Tibial nerve (tissue), 4 donors: ENCODE results near the gene TRIM17. TPM values are rescaled to one million over a fixed set of nuclear protein-coding genes. Genes with fewer than 3 reads are reported as not detected.

Experiments used
- DNase-seq, 2 donors: peaks; one replicate each; pipeline ENCODE4 v3.0.0-alpha.2; 2019; ENCODE audit warnings: low spot score in 2 of 2
- H3K27ac ChIP-seq, 4 donors: fragments of 200-600 bp; sonication (generic) in 3 of 4; one replicate each; pipeline ENCODE4 v1.5.1; 2017 to 2019; ENCODE audit warnings: mild to moderate bottlenecking in 1 of 4
- H3K27me3 ChIP-seq, 2 donors: fragments of 200-600 bp; sonication (generic) in 1 of 2; one replicate each; pipeline versions ENCODE4 v1.5.1 to v1.6.0; 2017 to 2019
- H3K36me3 ChIP-seq, 3 donors: fragments of 200-600 bp; sonication (generic); one replicate each; pipeline ENCODE4 v1.5.1; 2018 to 2019
- H3K4me1 ChIP-seq, 4 donors: fragments of 200-600 bp; sonication (generic) in 3 of 4; one replicate each; pipeline ENCODE4 v1.5.1; 2017 to 2019
- H3K4me3 ChIP-seq, 4 donors: fragments of 200-600 bp; sonication (generic) in 3 of 4; one replicate each; pipeline ENCODE4 v1.5.1; 2017 to 2019; ENCODE audit warnings: mild to moderate bottlenecking in 1 of 4, moderate library complexity in 1 of 4
- H3K9me3 ChIP-seq, 4 donors: fragments of 200-600 bp; sonication (generic) in 3 of 4; one replicate each; pipeline ENCODE4 v1.5.1; 2017 to 2019
- CTCF ChIP-seq, 5 experiments: fragments of 200-600 bp in 3 of 5; fragments of 450-650 bp in 2 of 5; sonication (generic) in 3 of 5; IDR thresholded peaks; one replicate each; pipeline ENCODE4 v1.5.1; 2016 to 2019; ENCODE audit warnings: antibody characterized with exemption in 5 of 5, mild to moderate bottlenecking in 3 of 5, moderate library complexity in 2 of 5
- EP300 ChIP-seq, 2 donors: sonication (generic); formaldehyde crosslinking; IDR thresholded peaks; one replicate each; pipeline ENCODE4 v1.6.1; 2017; ENCODE audit warnings: antibody characterized with exemption in 2 of 2, mild to moderate bottlenecking in 1 of 2
- POLR2A ChIP-seq, 2 donors: fragments of 450-650 bp; IDR thresholded peaks; one replicate each; pipeline ENCODE4 v1.6.1; 2017; ENCODE audit warnings: antibody characterized with exemption in 2 of 2, mild to moderate bottlenecking in 2 of 2, moderate library complexity in 2 of 2
- WGBS, 2 donors: methylation state at CpG; one replicate each; pipeline ENCODE4 v1.1.5; 2018; 5-methylcytosine and 5-hydroxymethylcytosine counted together
- total RNA-seq, 4 donors: library from RNA; depleted of rRNA; stranded (reverse); fragments of >200 nt; gene quantifications; one replicate each; pipeline ENCODE4 v1.1.0, GENCODE V29; 2016

The TRIM17 gene
- total RNA-seq, 4 donors from 2014 or later = 0.63 to 4.2 (median 1.4) TPM; not detected in 1

- TF ChIP-seq POLR2A (IDR thresholded peaks at IDR 0.05) (no peak), CTCF (IDR thresholded peaks at IDR 0.05) (no peak), EP300 (IDR thresholded peaks at IDR 0.05) (no peak)
- no peaks in the 10 kb centered on the region for H3K9me3 ChIP-seq
- H3K4me3 ChIP-seq = no peak overlapping the region
- H3K27me3 ChIP-seq = no peaks in the 10 kb centered on the region
- peaks cover 0 to 31% (median 21%) of the 10 kb centered on the region in 4 donors for H3K4me1 ChIP-seq
- 85 to 89% methylated on average over 12 to 17 of the region's 19 CpGs for WGBS, 2 donors
- H3K36me3 ChIP-seq = peaks cover 0 to 72% (median 8%) of the 10 kb centered on the region in 3 donors
- DNase-seq = no peak
- no peak overlapping the region for H3K27ac ChIP-seq
Observed at GRCh38 chr1:228400692-228401454, 15.8 kb downstream of the TRIM17 start.

- 79 to 84% methylated on average over 11 of the region's 11 CpGs for WGBS, 2 donors
- no peak for DNase-seq
- Histone ChIP-seq H3K27me3 (no peaks in the 10 kb centered on the region), H3K9me3 (no peaks in the 10 kb centered on the region), H3K27ac (no peak overlapping the region), H3K4me1 (peaks cover 0 to 24% (median 15%) of the 10 kb centered on the region in 4 donors), H3K36me3 (peaks cover 0 to 78% (median 8%) of the 10 kb centered on the region in 3 donors), H3K4me3 (no peak overlapping the region)
- TF ChIP-seq POLR2A (IDR thresholded peaks at IDR 0.05) (no peak), EP300 (IDR thresholded peaks at IDR 0.05) (no peak)
Observed at GRCh38 chr1:228400237-228400651, 16.4 kb downstream of the TRIM17 start.

- Histone ChIP-seq H3K4me3 (no peak overlapping the region), H3K27me3 (no peaks in the 10 kb centered on the region), H3K36me3 (peaks cover 0 to 83% (median 8%) of the 10 kb centered on the region in 3 donors), H3K27ac (no peak overlapping the region), H3K4me1 (peaks cover 0 to 19% (median 9%) of the 10 kb centered on the region in 4 donors), H3K9me3 (no peaks in the 10 kb centered on the region)
- no peak for TF ChIP-seq CTCF (IDR thresholded peaks at IDR 0.05)
- no peak for TF ChIP-seq POLR2A (IDR thresholded peaks at IDR 0.05)
- TF ChIP-seq EP300 (IDR thresholded peaks at IDR 0.05) = no peak
- 91 to 93% methylated on average over 14 of the region's 14 CpGs for whole genome bisulfite sequencing, 2 donors
- no peak for DNase-seq
Observed at GRCh38 chr1:228399531-228400236, 17.0 kb downstream of the TRIM17 start.

GRCh38 chr1:228398741-228399461 lies 17.8 kb downstream of the TRIM17 start:
- WGBS, 2 donors = 91% methylated on average over 11 to 12 of the region's 12 CpGs
- peaks cover 0 to 91% (median 8%) of the 10 kb centered on the region in 3 donors for H3K36me3 ChIP-seq
- no peak for DNase-seq

More at GRCh38 chr1:228398741-228399461, 17.8 kb downstream of the TRIM17 start:
- Histone ChIP-seq H3K4me1 (peaks cover 0 to 17% (median 2%) of the 10 kb centered on the region in 4 donors), H3K9me3 (no peaks in the 10 kb centered on the region), H3K4me3 (no peak overlapping the region), H3K27ac (no peak overlapping the region), H3K27me3 (no peaks in the 10 kb centered on the region)
- TF ChIP-seq CTCF (IDR thresholded peaks at IDR 0.05) (no peak), EP300 (IDR thresholded peaks at IDR 0.05) (no peak)
